ENCODE measurements around the gene OAS2.

GRCh38 chr12:112962561-112962960 lies 15.8 kb upstream of the OAS2 start:
- TF ChIP-seq, protein P1, sequence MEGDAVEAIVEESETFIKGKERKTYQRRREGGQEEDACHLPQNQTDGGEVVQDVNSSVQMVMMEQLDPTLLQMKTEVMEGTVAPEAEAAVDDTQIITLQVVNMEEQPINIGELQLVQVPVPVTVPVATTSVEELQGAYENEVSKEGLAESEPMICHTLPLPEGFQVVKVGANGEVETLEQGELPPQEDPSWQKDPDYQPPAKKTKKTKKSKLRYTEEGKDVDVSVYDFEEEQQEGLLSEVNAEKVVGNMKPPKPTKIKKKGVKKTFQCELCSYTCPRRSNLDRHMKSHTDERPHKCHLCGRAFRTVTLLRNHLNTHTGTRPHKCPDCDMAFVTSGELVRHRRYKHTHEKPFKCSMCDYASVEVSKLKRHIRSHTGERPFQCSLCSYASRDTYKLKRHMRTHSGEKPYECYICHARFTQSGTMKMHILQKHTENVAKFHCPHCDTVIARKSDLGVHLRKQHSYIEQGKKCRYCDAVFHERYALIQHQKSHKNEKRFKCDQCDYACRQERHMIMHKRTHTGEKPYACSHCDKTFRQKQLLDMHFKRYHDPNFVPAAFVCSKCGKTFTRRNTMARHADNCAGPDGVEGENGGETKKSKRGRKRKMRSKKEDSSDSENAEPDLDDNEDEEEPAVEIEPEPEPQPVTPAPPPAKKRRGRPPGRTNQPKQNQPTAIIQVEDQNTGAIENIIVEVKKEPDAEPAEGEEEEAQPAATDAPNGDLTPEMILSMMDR (IDR thresholded peaks at IDR 0.05), result no peak
- TF ChIP-seq EZH2 (IDR thresholded peaks at IDR 0.05; ENCODE audit: borderline replicate concordance, insufficient read depth, low read depth, low read length, poor library complexity, severe bottlenecking), result no peak
